Measurements from ENCODE around the gene AMOTL1. TPM values are rescaled to one million over a fixed set of nuclear protein-coding genes. Genes with fewer than 3 reads are reported as not detected.

Gene AMOTL1
- total RNA-seq, 1 experiment from 2014 or later, result 32.6 TPM

GRCh38 chr11:94767291-94767690 lies 865 bp upstream of the AMOTL1 start:
- H3K4me1 ChIP-seq (ENCODE audit: insufficient read depth, low read length), result peaks cover 45% of the 10 kb centered on the region
- peak overlapping the region; percentile 61 for H3K27ac ChIP-seq (ENCODE audit: low read length)
- CTCF ChIA-PET, result interaction anchor here (0.9 to 1.8 kb wide), 3 partner anchors 19 to 201 kb away, joined by 3 to 6 read pairs (median 5); no protein-coding TSS in a partner anchor
- POLR2A ChIA-PET (ENCODE audit: unreplicated experiment), result interaction anchor here (0.6 kb wide), 1 partner anchor 260 kb away, joined by 6 read pairs; no protein-coding TSS in a partner anchor
- H3K9ac ChIP-seq (ENCODE audit: low read length), result peak overlapping the region; percentile 93
- intact Hi-C loops (cut with micrococcal nuclease), result loop anchor here (5.0 to 10.0 kb wide), 3 partner anchors 70 to 300 kb away; partner anchors contain the start of gene SRSF8
- peaks cover 27% of the 10 kb centered on the region for H4K20me1 ChIP-seq (ENCODE audit: low read length)
- H3K27me3 ChIP-seq (ENCODE audit: low read length), result no peaks in the 10 kb centered on the region
- no peaks in the 10 kb centered on the region for H3K9me3 ChIP-seq (ENCODE audit: low read length)
- no TSS peak for BruUV-seq (replicated peaks)
- no peaks in the 10 kb centered on the region for H3K9me2 ChIP-seq (replicated peaks; ENCODE audit: low read length)
- H3F3A ChIP-seq (ENCODE audit: low read length, unreplicated experiment), result no peaks in the 10 kb centered on the region
- H3K4me3 ChIP-seq (ENCODE audit: low read length), result peak overlapping the region; percentile 94; the same call in 1 of the 2 replicates
- no peak for ATAC-seq
- no peaks in the 10 kb centered on the region for H3K36me3 ChIP-seq (ENCODE audit: low read depth, low read length)
- TF ChIP-seq EZH2 (IDR thresholded peaks at IDR 0.05; ENCODE audit: low read length, unreplicated experiment) (no peak), CTCF (conservative IDR thresholded peaks at IDR 0.05; ENCODE audit: low read depth, low read length) (no peak), EZH2phosphoT487 (IDR thresholded peaks at IDR 0.05; ENCODE audit: borderline replicate concordance, low read length) (no peak)
- peak overlapping the region; percentile 95 for H3K4me2 ChIP-seq (ENCODE audit: low read length)
- H2AFZ ChIP-seq (ENCODE audit: low read length), result peak overlapping the region; percentile 64
- DNase-seq, result no peak
- peaks cover 40% of the 10 kb centered on the region for H3K79me2 ChIP-seq (ENCODE audit: low read length)

- Histone ChIP-seq H3K9me3 (ENCODE audit: low read length) (no peaks in the 10 kb centered on the region), H3K9me2 (replicated peaks; ENCODE audit: low read length) (no peaks in the 10 kb centered on the region), H3K9ac (ENCODE audit: low read length) (peak overlapping the region; percentile 93), H3K36me3 (ENCODE audit: low read depth, low read length) (no peaks in the 10 kb centered on the region), H2AFZ (ENCODE audit: low read length) (peak overlapping the region; percentile 64), H3K27me3 (ENCODE audit: low read length) (no peaks in the 10 kb centered on the region), H3K4me1 (ENCODE audit: insufficient read depth, low read length) (peaks cover 51% of the 10 kb centered on the region), H3K27ac (ENCODE audit: low read length) (peak overlapping the region; percentile 61), H3K79me2 (ENCODE audit: low read length) (peaks cover 56% of the 10 kb centered on the region), H4K20me1 (ENCODE audit: low read length) (peaks cover 42% of the 10 kb centered on the region), H3K4me2 (ENCODE audit: low read length) (peak overlapping the region; percentile 95), H3K4me3 (ENCODE audit: low read length) (peak overlapping the region; percentile 94), H3F3A (ENCODE audit: low read length, unreplicated experiment) (no peaks in the 10 kb centered on the region)
- peak; percentile 49 for ATAC-seq
- TF ChIP-seq EZH2 (IDR thresholded peaks at IDR 0.05; ENCODE audit: low read length, unreplicated experiment) (no peak), EZH2phosphoT487 (IDR thresholded peaks at IDR 0.05; ENCODE audit: borderline replicate concordance, low read length) (no peak), CTCF (conservative IDR thresholded peaks at IDR 0.05; ENCODE audit: low read depth, low read length) (no peak)
- ChIA-PET POLR2A (ENCODE audit: unreplicated experiment) (interaction anchor here (0.6 kb wide), 2 partner anchors 21 to 193 kb away, joined by 3 read pairs; no protein-coding TSS in a partner anchor), CTCF (interaction anchor here (0.6 to 1.8 kb wide), 3 partner anchors 129 to 149 kb away, joined by 3 to 6 read pairs (median 3); no protein-coding TSS in a partner anchor)
- intact Hi-C loops (cut with micrococcal nuclease), result loop anchor here (1.0 to 10.0 kb wide), 6 partner anchors 19 to 298 kb away; partner anchors contain the start of gene SRSF8
- DNase-seq, result peak; percentile 55
- BruUV-seq (replicated peaks), result no TSS peak
Observed at GRCh38 chr11:94768602-94769541, 716 bp downstream of the AMOTL1 start.
